ENCODE data around the gene ARG1.
A peak's percentile ranks its signal among the peaks of the same experiment; 100 is the strongest.

The ARG1 gene

DNA sequence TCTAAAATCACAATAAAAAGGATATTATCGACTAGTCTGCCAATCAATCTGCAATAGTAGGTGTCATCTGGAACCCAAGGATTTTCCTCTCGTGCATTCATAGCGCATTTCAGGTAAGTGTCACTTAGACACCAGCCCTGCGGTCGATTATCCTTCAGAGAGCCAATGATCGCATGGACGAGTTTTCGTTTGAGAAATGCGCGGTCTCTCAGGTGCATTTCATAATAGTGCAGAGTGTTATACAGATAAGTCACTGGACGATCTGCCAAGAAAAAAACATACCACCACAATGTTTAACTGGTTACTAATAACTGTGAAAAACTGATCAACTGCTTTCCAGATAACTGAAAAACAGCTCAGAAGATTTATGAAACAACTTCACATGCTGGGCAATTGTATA is 21.0 kb downstream of the ARG1 start:
- TF ChIP-seq, protein P1, sequence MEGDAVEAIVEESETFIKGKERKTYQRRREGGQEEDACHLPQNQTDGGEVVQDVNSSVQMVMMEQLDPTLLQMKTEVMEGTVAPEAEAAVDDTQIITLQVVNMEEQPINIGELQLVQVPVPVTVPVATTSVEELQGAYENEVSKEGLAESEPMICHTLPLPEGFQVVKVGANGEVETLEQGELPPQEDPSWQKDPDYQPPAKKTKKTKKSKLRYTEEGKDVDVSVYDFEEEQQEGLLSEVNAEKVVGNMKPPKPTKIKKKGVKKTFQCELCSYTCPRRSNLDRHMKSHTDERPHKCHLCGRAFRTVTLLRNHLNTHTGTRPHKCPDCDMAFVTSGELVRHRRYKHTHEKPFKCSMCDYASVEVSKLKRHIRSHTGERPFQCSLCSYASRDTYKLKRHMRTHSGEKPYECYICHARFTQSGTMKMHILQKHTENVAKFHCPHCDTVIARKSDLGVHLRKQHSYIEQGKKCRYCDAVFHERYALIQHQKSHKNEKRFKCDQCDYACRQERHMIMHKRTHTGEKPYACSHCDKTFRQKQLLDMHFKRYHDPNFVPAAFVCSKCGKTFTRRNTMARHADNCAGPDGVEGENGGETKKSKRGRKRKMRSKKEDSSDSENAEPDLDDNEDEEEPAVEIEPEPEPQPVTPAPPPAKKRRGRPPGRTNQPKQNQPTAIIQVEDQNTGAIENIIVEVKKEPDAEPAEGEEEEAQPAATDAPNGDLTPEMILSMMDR (IDR thresholded peaks at IDR 0.05) = no peak

- TF ChIP-seq, protein P1 (IDR thresholded peaks at IDR 0.05) = peak; percentile 56
Observed at GRCh38 chr6:131597446-131597845, 24.4 kb downstream of the ARG1 start.

DNA sequence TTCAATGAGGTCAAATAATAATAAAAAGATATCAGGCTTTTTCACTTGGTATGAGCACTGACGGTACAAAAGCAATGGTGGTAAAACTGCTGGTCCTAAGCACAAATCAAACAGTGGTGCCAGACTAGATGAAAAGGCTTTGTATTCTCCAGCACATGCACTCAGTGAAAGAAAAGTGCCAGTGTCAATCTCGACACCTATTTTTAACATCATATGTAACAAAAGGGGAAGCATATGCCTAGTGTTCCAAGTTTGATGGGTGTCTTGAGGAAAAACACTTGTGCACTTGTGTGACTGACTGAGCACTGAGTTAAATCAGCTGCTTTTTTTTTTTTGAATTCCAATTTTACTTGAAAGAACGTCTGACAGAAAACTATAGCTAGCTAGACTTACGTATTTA is 27.7 kb downstream of the ARG1 start:
- TF ChIP-seq, protein P1 (IDR thresholded peaks at IDR 0.05) = no peak

DNA sequence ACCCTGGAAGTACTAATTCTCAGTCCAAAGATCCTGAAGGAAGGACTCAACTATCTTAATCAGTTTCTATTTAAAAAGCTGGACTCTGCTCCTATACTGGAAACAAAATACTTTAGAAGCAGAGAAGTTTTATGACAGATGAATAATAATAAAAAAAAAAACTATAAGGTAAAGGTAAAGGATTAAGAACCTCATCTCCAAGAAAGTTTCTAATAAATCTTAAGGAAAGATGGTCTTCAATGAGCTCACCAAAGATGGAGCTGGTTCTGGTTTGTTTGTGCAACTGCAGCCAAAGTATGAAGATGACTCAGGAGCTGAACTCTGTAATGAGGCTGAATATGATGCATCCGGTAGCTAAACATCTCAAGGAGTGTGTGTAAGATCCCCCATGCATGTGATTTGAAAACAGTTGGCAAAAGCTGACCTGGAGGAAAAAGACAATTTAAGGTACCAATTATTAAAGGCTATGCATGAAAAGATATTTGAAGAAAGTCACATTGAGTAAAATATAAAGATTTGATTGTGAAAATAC is 29.8 kb downstream of the ARG1 start:
- TF ChIP-seq, protein P1 (IDR thresholded peaks at IDR 0.05) = no peak

GRCh38 chr6:131613296-131613925 is 40.4 kb downstream of the ARG1 start:
- TF ChIP-seq, protein P1 (IDR thresholded peaks at IDR 0.05) = no peak

GRCh38 chr6:131615275-131615674 is 42.2 kb downstream of the ARG1 start:
- TF ChIP-seq, protein P1 (IDR thresholded peaks at IDR 0.05) = no peak

DNA sequence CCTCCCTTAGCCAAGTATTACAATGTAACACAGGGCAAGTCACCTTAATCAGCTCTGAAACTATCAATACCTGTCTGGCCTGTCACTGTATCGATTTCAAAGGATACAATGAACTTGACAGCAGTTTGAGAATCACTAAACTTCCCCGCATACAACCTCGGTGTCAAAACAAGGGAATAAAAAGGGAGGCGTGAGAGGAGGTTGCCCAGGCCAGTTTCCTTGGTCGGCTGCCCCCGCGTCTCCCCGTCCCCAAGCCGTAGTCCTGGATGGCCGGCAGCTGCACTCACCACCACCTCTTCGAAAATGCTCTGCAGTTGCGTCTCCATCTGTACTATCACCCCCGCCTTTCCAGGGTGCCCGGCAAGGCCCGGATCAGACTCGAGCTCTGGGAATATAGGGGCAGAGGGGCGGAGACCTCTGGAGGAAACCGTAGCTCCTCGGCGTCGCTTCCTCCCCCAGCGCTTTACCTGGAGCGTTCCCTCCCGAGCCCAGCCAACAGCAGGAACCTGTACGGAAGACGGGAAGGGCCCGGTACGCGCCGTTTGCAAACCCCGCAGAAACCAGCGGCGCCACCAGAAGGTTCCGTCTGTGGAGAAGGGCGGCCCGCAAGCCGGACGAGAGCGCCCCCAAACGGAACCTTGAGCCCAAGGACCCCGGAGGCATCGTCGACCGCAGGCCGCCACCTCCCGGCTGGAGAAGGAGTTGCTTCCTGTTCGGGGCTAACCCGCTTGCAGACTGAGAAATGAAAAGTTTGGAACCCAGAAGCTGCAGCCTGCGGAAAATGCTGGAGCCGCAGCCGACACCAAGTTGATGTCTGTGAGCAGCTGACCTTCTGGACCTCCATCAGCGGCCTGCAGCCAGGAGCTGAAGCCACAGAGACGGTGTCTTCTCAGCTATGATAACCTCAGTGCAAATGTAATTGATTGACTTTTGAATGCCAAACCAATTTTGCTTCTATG is 55.0 kb downstream of the ARG1 start, which contains the start of gene MED23:
Gene MED23, minus strand, starts transcription at position 519 of the 959 bp plus-strand sequence. Its CDS starts 193 bp downstream, at position 326.
- TF ChIP-seq, protein P1 (IDR thresholded peaks at IDR 0.05) = peak; percentile 99
